ENCODE measurements around the gene ANO5. TPM values are rescaled to one million over a fixed set of nuclear protein-coding genes. Genes with fewer than 3 reads are reported as not detected.

ANO5 gene
- total RNA-seq, 4 donors from 2014 or later, result 0.40 to 0.81 (median 0.62) TPM

DNA sequence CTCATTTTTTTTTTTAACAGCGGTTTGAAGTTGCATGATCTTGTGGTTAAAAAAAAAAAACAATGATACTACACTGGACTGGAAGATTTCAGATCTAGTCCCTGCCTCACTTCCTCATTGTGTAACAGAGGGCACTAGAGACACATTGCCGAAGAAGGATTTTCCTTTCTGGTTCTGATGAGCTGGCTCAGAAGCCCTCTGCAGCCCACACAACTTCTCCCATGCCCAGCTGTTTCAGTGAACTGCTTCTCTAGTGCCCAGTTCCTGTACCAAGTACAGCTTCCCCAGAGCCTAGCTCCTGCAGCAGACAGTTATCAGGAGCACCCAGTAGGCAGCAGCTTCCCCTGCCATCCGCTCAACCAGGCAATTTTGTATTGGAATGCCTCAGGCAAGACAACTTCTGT, 29.5 kb upstream of the ANO5 start:
- no peak overlapping the region for H3K4me3 ChIP-seq
- 30% methylated on average over 3 of the region's 3 CpGs for WGBS
- H3K4me1 ChIP-seq, result no peaks in the 10 kb centered on the region
- DNase-seq (ENCODE audit: low spot score in 2 of 2), result no peak
- H3K9me3 ChIP-seq, result no peaks in the 10 kb centered on the region
- H3K27me3 ChIP-seq, result no peaks in the 10 kb centered on the region
- TF ChIP-seq, protein P1, sequence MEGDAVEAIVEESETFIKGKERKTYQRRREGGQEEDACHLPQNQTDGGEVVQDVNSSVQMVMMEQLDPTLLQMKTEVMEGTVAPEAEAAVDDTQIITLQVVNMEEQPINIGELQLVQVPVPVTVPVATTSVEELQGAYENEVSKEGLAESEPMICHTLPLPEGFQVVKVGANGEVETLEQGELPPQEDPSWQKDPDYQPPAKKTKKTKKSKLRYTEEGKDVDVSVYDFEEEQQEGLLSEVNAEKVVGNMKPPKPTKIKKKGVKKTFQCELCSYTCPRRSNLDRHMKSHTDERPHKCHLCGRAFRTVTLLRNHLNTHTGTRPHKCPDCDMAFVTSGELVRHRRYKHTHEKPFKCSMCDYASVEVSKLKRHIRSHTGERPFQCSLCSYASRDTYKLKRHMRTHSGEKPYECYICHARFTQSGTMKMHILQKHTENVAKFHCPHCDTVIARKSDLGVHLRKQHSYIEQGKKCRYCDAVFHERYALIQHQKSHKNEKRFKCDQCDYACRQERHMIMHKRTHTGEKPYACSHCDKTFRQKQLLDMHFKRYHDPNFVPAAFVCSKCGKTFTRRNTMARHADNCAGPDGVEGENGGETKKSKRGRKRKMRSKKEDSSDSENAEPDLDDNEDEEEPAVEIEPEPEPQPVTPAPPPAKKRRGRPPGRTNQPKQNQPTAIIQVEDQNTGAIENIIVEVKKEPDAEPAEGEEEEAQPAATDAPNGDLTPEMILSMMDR (IDR thresholded peaks at IDR 0.05), result no peak
- TF ChIP-seq EP300 (IDR thresholded peaks at IDR 0.05) (no peak), POLR2AphosphoS5 (IDR thresholded peaks at IDR 0.05) (no peak), POLR2A (IDR thresholded peaks at IDR 0.05) (no peak)
- no peaks in the 10 kb centered on the region for H3K36me3 ChIP-seq
- H3K27ac ChIP-seq, result no peak overlapping the region

DNA sequence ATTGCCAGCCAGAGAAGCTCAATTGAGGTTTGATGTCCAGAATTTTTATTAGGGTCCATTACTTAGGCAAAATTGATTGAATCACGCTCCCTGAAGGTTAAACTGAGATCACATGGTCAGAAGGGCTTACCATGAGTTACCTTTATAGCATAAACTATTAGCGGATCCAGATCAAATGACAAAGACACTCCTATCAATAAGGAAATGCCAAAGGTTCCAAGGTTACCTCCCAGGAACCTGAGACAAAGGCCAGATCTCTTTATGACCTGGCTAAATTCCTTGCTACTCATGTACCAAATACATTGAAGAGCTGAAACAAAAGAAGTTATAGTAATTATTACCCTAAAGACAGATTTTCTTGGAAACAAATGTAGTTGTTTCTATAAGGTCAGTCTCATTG, 27.8 kb upstream of the ANO5 start:
- TF ChIP-seq, protein P1 (IDR thresholded peaks at IDR 0.05), result no peak
- TF ChIP-seq POLR2A (IDR thresholded peaks at IDR 0.05), result no peak
- TF ChIP-seq POLR2AphosphoS5 (IDR thresholded peaks at IDR 0.05), result no peak
- TF ChIP-seq EP300 (IDR thresholded peaks at IDR 0.05), result no peak
- 83% methylated on average over 2 of the region's 2 CpGs for WGBS
- H3K9me3 ChIP-seq, result no peaks in the 10 kb centered on the region
- H3K27me3 ChIP-seq, result no peaks in the 10 kb centered on the region
- no peak for DNase-seq (ENCODE audit: low spot score in 2 of 2)
- no peaks in the 10 kb centered on the region for H3K36me3 ChIP-seq
- H3K4me3 ChIP-seq, result no peak overlapping the region
- H3K4me1 ChIP-seq, result no peaks in the 10 kb centered on the region
- H3K27ac ChIP-seq, result no peak overlapping the region

DNA sequence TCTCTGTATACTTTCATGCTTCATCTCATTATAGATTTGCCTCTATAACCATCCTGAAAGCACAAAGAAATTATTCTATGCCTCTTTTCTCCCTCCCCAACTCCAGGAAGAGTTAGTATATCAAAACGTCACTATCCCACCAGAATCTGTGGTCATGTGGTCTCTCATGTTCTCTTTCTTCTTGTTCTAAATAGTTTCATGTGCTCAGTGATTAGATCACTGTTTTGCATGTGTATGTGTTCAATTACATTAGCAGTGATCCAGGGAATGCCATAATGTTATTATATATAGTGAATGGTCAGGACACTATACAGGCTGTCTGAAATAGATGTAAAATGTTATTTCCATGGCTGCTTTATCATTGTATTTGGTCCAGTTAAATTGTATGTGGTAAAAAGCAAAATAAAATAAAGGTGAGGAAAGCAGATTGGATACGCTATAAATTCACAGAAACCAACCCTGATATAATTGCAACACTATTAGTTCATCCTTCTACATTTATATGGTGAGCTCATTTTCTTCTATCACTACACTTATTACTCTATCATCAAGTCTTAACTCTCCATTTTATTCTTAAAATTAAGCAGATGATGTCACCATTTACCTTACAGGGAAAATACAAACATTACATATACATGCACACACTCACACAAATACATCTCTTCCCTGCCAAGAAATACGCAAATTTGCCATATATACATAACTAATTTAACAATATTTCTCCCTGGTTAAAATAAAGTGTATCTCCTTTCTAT, 26.9 kb upstream of the ANO5 start:
- Histone ChIP-seq H3K9me3 (no peaks in the 10 kb centered on the region), H3K27ac (no peak overlapping the region), H3K4me3 (no peak overlapping the region), H3K27me3 (no peaks in the 10 kb centered on the region), H3K4me1 (no peaks in the 10 kb centered on the region), H3K36me3 (no peaks in the 10 kb centered on the region)
- DNase-seq (ENCODE audit: low spot score in 2 of 2), result no peak
- no peak for TF ChIP-seq POLR2AphosphoS5 (IDR thresholded peaks at IDR 0.05)
- TF ChIP-seq, protein P1 (IDR thresholded peaks at IDR 0.05), result no peak
- TF ChIP-seq EP300 (IDR thresholded peaks at IDR 0.05), result no peak
- TF ChIP-seq POLR2A (IDR thresholded peaks at IDR 0.05), result no peak
- WGBS, result 65% methylated on average over 3 of the region's 3 CpGs

DNA sequence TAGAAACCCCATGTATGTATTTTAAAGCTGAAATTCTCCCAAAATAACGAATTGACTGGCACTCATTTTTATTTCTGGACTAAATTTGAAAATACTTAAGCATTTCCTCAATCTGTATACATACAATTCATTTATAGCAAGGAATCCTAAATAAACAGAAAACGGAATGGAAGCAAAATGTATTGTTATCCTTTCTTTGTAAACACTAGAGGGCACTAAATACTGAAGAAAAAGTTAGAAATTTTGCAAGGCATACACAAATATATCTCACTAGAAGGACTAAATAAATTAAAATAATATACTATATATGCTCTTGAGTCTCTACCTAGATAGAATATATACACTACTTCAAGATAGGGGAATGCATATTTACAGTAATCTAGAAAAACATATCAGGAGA, 23.1 kb upstream of the ANO5 start:
- 0% methylated on average over 2 of the region's 2 CpGs for whole genome bisulfite sequencing
- TF ChIP-seq, protein P1 (IDR thresholded peaks at IDR 0.05), result no peak
- TF ChIP-seq POLR2A (IDR thresholded peaks at IDR 0.05) (no peak), EP300 (IDR thresholded peaks at IDR 0.05) (no peak), POLR2AphosphoS5 (IDR thresholded peaks at IDR 0.05) (no peak)
- Histone ChIP-seq H3K36me3 (no peaks in the 10 kb centered on the region), H3K27ac (no peak overlapping the region), H3K4me3 (no peak overlapping the region), H3K9me3 (no peaks in the 10 kb centered on the region), H3K27me3 (no peaks in the 10 kb centered on the region), H3K4me1 (no peaks in the 10 kb centered on the region)
- DNase-seq (ENCODE audit: low spot score in 2 of 2), result no peak

DNA sequence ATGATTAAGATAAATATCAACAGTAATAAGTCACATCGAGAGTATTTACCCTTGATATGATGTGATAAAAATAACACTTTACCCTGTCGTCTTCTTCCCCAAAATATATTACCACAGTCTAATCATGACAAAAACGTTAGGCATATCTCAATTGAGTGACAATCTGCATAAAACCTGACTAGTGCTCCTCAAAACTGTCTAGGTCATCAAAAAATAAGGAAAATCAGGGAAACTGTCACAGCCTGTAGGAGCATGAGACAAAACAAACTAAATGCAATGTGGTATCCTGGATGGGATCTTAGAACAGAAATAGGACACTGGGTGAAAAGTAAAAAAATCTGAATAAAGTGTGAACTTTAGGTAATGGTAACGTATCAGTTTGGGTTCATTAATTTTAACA, 19.4 kb upstream of the ANO5 start:
- Histone ChIP-seq H3K27ac (no peak overlapping the region), H3K9me3 (no peaks in the 10 kb centered on the region), H3K36me3 (no peaks in the 10 kb centered on the region), H3K4me1 (no peaks in the 10 kb centered on the region), H3K27me3 (no peaks in the 10 kb centered on the region), H3K4me3 (no peak overlapping the region)
- TF ChIP-seq POLR2A (IDR thresholded peaks at IDR 0.05) (no peak), EP300 (IDR thresholded peaks at IDR 0.05) (no peak), POLR2AphosphoS5 (IDR thresholded peaks at IDR 0.05) (no peak)
- TF ChIP-seq, protein P1 (IDR thresholded peaks at IDR 0.05), result no peak
- 55% methylated on average over 4 of the region's 4 CpGs for WGBS
- DNase-seq (ENCODE audit: low spot score in 2 of 2), result no peak
